Spleen (tissue), 11 donors: ENCODE measurements around the gene EIF4G1. TPM values are rescaled to one million over a fixed set of nuclear protein-coding genes. Genes with fewer than 3 reads are reported as not detected.

Experiments used
- DNase-seq: peaks from one replicate; pipeline ENCODE4 v3.0.0-alpha.2; 2020
- H3K27ac ChIP-seq, 8 donors: fragments of 200-600 bp; sonication (generic) in 7 of 8; 1 replicate in 4 of 8; 2 replicates in 4 of 8; pipeline versions ENCODE4 v1.5.0 to v1.8.0; 2016 to 2021; ENCODE audit warnings: inconsistent platforms in 4 of 8, mild to moderate bottlenecking in 4 of 8, moderate library complexity in 1 of 8
- H3K27me3 ChIP-seq, 7 donors: fragments of 200-600 bp; sonication (generic) in 6 of 7; replicated peaks in 1 of 7; 1 replicate in 4 of 7; 2 replicates in 3 of 7; pipeline versions ENCODE4 v1.5.0 to v1.8.0; 2016 to 2021; ENCODE audit warnings: inconsistent platforms in 3 of 7, mild to moderate bottlenecking in 1 of 7
- H3K36me3 ChIP-seq, 6 donors: fragments of 200-600 bp; sonication (generic) in 5 of 6; 1 replicate in 4 of 6; 2 replicates in 2 of 6; pipeline versions ENCODE4 v1.5.0 to v1.8.0; 2016 to 2021; ENCODE audit warnings: inconsistent platforms in 2 of 6
- H3K4me1 ChIP-seq, 6 donors: fragments of 200-600 bp; sonication (generic) in 5 of 6; 1 replicate in 3 of 6; 2 replicates in 3 of 6; pipeline versions ENCODE4 v1.5.0 to v1.8.0; 2016 to 2021; ENCODE audit warnings: inconsistent platforms in 3 of 6
- H3K4me3 ChIP-seq, 8 donors: fragments of 200-600 bp; sonication (generic) in 7 of 8; 1 replicate in 4 of 8; 2 replicates in 4 of 8; pipeline versions ENCODE4 v1.5.0 to v1.8.0; 2016 to 2021; ENCODE audit warnings: inconsistent platforms in 4 of 8, mild to moderate bottlenecking in 4 of 8, moderate library complexity in 2 of 8
- H3K9me3 ChIP-seq, 8 donors: fragments of 200-600 bp; sonication (generic) in 7 of 8; 1 replicate in 4 of 8; 2 replicates in 4 of 8; pipeline versions ENCODE4 v1.5.0 to v1.8.0; 2016 to 2021; ENCODE audit warnings: inconsistent platforms in 4 of 8
- POLR2A ChIP-seq, 3 donors: fragments of 450-650 bp; IDR thresholded peaks; one replicate each; pipeline ENCODE4 v1.5.1; 2017; ENCODE audit warnings: antibody characterized with exemption in 3 of 3, mild to moderate bottlenecking in 1 of 3
- POLR2AphosphoS5 ChIP-seq, 3 donors: sonication (generic); formaldehyde crosslinking; IDR thresholded peaks; one replicate each; pipeline ENCODE4 v1.5.1; 2017; ENCODE audit warnings: antibody characterized with exemption in 3 of 3
- WGBS, 5 donors: extraction: QIAGEN DNeasy Blood & Tissue Kit in 3 of 5; methylation state at CpG; one replicate each; pipeline versions ENCODE4 v1.1.5 to v1.1.7; 2013 to 2018; 5-methylcytosine and 5-hydroxymethylcytosine counted together
- intact Hi-C: fragments of 100-400 bp; cut with DNase I; formaldehyde crosslinking; loops from one replicate; pipeline ENCODE4 v1.15.0; 2023; ENCODE audit warnings: low total_unique reads
- polyA plus RNA-seq, 3 donors: library from polyadenylated mRNA; stranded (reverse); fragments of 200-250 nt; gene quantifications; one replicate each; pipeline ENCODE4 v1.2.1, GENCODE V29; 2013
- total RNA-seq, 7 donors: library from RNA; depleted of rRNA in 3 of 7; stranded (reverse); fragments of >200 nt in 3 of 7; fragmentation: NEBNext Ultra II Directional in 4 of 7; extraction: Animal tissue kit (Norgen Biotek cat#: 25700) in 4 of 7; gene quantifications; one replicate each; pipeline versions ENCODE4 v1.1.0 to v1.2.1, GENCODE V29; 2016 to 2021
- TF ChIP-seq, protein P1 (sequence below), 11 experiments: fragments of 200-600 bp in 7 of 11; fragments of 450-650 bp in 4 of 11; sonication (generic) in 4 of 11; IDR thresholded peaks in 8 of 11; conservative IDR thresholded peaks in 3 of 11; 1 replicate in 7 of 11; 2 replicates in 4 of 11; pipeline versions ENCODE4 v1.4.0 to v1.8.0; 2016 to 2021; ENCODE audit warnings: antibody characterized with exemption in 11 of 11, inconsistent platforms in 4 of 11, mild to moderate bottlenecking in 1 of 11
- donor health status: healthy with polysubstance abuse.
- donor health status: DM: no; HTN: no; CAD: no; lungs with moderate emphysema.
- donor health status: DM: no; HTN: no; CAD: no.
- donor health status: Bipolar disorder and iron deficiency.
- donor health status: healthy.
- donor health status: DM: no; HTN: no; CAD: no.
- donor health status: DM: yes; HTN: yes; CAD: no.

EIF4G1 gene
- total and polyA plus RNA-seq, 10 donors = 83.4 to 294 (median 230) TPM

- H3K4me1 ChIP-seq = no peaks in the 10 kb centered on the region
- no peak within 1 kb of the TSS for H3K27ac ChIP-seq
- H3K4me3 ChIP-seq = peak within 1 kb of the TSS in 1 of 8 donors; percentile 28
- H3K27me3 ChIP-seq = peaks cover 5 to 65% (median 23%) of the 10 kb centered on the region in 7 donors
- no peaks in the 10 kb centered on the region for H3K36me3 ChIP-seq
- WGBS, 5 donors = 16 to 25% (median 23%) methylated on average over 15 to 58 of the region's 65 CpGs
- intact Hi-C loops = no loop called here
- TF ChIP-seq POLR2A (IDR thresholded peaks at IDR 0.05) = no peak
- TF ChIP-seq, protein P1, sequence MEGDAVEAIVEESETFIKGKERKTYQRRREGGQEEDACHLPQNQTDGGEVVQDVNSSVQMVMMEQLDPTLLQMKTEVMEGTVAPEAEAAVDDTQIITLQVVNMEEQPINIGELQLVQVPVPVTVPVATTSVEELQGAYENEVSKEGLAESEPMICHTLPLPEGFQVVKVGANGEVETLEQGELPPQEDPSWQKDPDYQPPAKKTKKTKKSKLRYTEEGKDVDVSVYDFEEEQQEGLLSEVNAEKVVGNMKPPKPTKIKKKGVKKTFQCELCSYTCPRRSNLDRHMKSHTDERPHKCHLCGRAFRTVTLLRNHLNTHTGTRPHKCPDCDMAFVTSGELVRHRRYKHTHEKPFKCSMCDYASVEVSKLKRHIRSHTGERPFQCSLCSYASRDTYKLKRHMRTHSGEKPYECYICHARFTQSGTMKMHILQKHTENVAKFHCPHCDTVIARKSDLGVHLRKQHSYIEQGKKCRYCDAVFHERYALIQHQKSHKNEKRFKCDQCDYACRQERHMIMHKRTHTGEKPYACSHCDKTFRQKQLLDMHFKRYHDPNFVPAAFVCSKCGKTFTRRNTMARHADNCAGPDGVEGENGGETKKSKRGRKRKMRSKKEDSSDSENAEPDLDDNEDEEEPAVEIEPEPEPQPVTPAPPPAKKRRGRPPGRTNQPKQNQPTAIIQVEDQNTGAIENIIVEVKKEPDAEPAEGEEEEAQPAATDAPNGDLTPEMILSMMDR (IDR thresholded peaks at IDR 0.05 in 8 of 11, conservative IDR thresholded peaks at IDR 0.05 in 3 of 11) = no peak
- TF ChIP-seq POLR2AphosphoS5 (IDR thresholded peaks at IDR 0.05) = no peak
- no peak for DNase-seq
- H3K9me3 ChIP-seq = no peaks in the 10 kb centered on the region
Measured at GRCh38 chr3:184275961-184276910, 38.2 kb upstream of the EIF4G1 start, which contains the start of gene ECE2. Gene ECE2 (plus strand): TSS chr3:184276022. CDS start chr3:184276154, 132 bp downstream.

- H3K9me3 ChIP-seq = no peaks in the 10 kb centered on the region
- intact Hi-C loops = no loop called here
- H3K4me3 ChIP-seq = no peak overlapping the region
- no peak overlapping the region for H3K27ac ChIP-seq
- DNase-seq = no peak
- peaks cover 5 to 62% (median 23%) of the 10 kb centered on the region in 7 donors for H3K27me3 ChIP-seq
- no peaks in the 10 kb centered on the region for H3K4me1 ChIP-seq
- TF ChIP-seq POLR2AphosphoS5 (IDR thresholded peaks at IDR 0.05) (no peak), POLR2A (IDR thresholded peaks at IDR 0.05) (no peak)
- TF ChIP-seq, protein P1 (IDR thresholded peaks at IDR 0.05 in 8 of 11, conservative IDR thresholded peaks at IDR 0.05 in 3 of 11) = no peak
- no peaks in the 10 kb centered on the region for H3K36me3 ChIP-seq
- WGBS, 5 donors = 86 to 94% (median 91%) methylated on average over 6 of the region's 6 CpGs
Measured at GRCh38 chr3:184277366-184277765, 37.0 kb upstream of the EIF4G1 start.

- H3K4me1 ChIP-seq = no peaks in the 10 kb centered on the region
- no peak overlapping the region for H3K27ac ChIP-seq
- peaks cover 0 to 34% (median 3%) of the 10 kb centered on the region in 7 donors for H3K27me3 ChIP-seq
- TF ChIP-seq, protein P1 (IDR thresholded peaks at IDR 0.05 in 8 of 11, conservative IDR thresholded peaks at IDR 0.05 in 3 of 11) = no peak
- no peak for TF ChIP-seq POLR2A (IDR thresholded peaks at IDR 0.05)
- TF ChIP-seq POLR2AphosphoS5 (IDR thresholded peaks at IDR 0.05) = no peak
- H3K36me3 ChIP-seq = no peaks in the 10 kb centered on the region
- no peak for DNase-seq
- WGBS, 5 donors = 87 to 98% (median 90%) methylated on average over 4 of the region's 4 CpGs
- no peaks in the 10 kb centered on the region for H3K9me3 ChIP-seq
- intact Hi-C loops = no loop called here
- no peak overlapping the region for H3K4me3 ChIP-seq
Measured at GRCh38 chr3:184282941-184283340, 31.5 kb upstream of the EIF4G1 start.

DNA sequence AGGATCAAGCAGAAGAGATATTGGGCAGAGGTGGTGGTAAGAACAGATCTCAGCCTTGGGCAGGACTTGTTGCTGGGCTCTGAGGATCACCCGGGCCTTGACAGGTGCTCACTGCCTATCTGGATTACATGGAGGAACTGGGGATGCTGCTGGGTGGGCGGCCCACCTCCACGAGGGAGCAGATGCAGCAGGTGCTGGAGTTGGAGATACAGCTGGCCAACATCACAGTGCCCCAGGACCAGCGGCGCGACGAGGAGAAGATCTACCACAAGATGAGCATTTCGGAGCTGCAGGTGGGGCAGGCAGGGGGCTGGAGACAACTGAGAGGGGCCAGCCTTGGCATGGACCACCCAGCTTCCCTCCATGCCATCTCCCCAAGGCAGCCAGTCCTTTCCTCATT, 30.7 kb upstream of the EIF4G1 start:
- intact Hi-C loops = no loop called here
- Histone ChIP-seq H3K27me3 (peaks cover 0 to 28% (median 3%) of the 10 kb centered on the region in 7 donors), H3K9me3 (no peaks in the 10 kb centered on the region), H3K4me1 (no peaks in the 10 kb centered on the region), H3K27ac (no peak overlapping the region), H3K4me3 (no peak overlapping the region), H3K36me3 (no peaks in the 10 kb centered on the region)
- no peak for TF ChIP-seq POLR2A (IDR thresholded peaks at IDR 0.05)
- TF ChIP-seq POLR2AphosphoS5 (IDR thresholded peaks at IDR 0.05) = no peak
- TF ChIP-seq, protein P1 (IDR thresholded peaks at IDR 0.05 in 8 of 11, conservative IDR thresholded peaks at IDR 0.05 in 3 of 11) = no peak
- WGBS, 5 donors = 88 to 93% (median 89%) methylated on average over 8 of the region's 8 CpGs
- DNase-seq = no peak
